ENCODE results near the gene GLG1. TPM values are rescaled to one million over a fixed set of nuclear protein-coding genes. Genes with fewer than 3 reads are reported as not detected.

The GLG1 gene
- total RNA-seq, 3 donors from 2014 or later: 45.1 to 52.4 (median 45.4) TPM

- H3K9me3 Mint-ChIP-seq: no peaks in the 10 kb centered on the region
- DNase-seq (no peak), ATAC-seq (no peak)
- H3K4me1 Mint-ChIP-seq (ENCODE audit: low read depth): peaks cover 24% of the 10 kb centered on the region
- peaks cover 63% of the 10 kb centered on the region for H3K36me3 Mint-ChIP-seq (ENCODE audit: insufficient read depth)
- H3K27me3 Mint-ChIP-seq (ENCODE audit: low read depth): no peaks in the 10 kb centered on the region
- H3K4me3 Mint-ChIP-seq: no peak overlapping the region
Measured at GRCh38 chr16:74625500-74626350, 18.8 kb upstream of the GLG1 start.

GRCh38 chr16:74623839-74624235, 16.9 kb upstream of the GLG1 start:
- no peak for ATAC-seq
- Mint-ChIP-seq H3K27me3 (ENCODE audit: low read depth) (no peaks in the 10 kb centered on the region), H3K9me3 (no peaks in the 10 kb centered on the region), H3K36me3 (ENCODE audit: insufficient read depth) (peaks cover 49% of the 10 kb centered on the region), H3K4me3 (no peak overlapping the region), H3K4me1 (ENCODE audit: low read depth) (peaks cover 24% of the 10 kb centered on the region)
- no peak for DNase-seq

GRCh38 chr16:74623214-74623838, 16.4 kb upstream of the GLG1 start:
- H3K4me3 Mint-ChIP-seq: no peak overlapping the region
- ATAC-seq (peak in 1 of 2 donors; percentile 23), DNase-seq (no peak)
- no peaks in the 10 kb centered on the region for H3K27me3 Mint-ChIP-seq (ENCODE audit: low read depth)
- peaks cover 45% of the 10 kb centered on the region for H3K36me3 Mint-ChIP-seq (ENCODE audit: insufficient read depth)
- H3K4me1 Mint-ChIP-seq (ENCODE audit: low read depth): peaks cover 24% of the 10 kb centered on the region
- H3K9me3 Mint-ChIP-seq: no peaks in the 10 kb centered on the region

- DNase-seq (no peak), ATAC-seq (no peak)
- Mint-ChIP-seq H3K4me3 (no peak overlapping the region), H3K36me3 (ENCODE audit: insufficient read depth) (peaks cover 43% of the 10 kb centered on the region), H3K4me1 (ENCODE audit: low read depth) (peaks cover 25% of the 10 kb centered on the region), H3K9me3 (no peaks in the 10 kb centered on the region), H3K27me3 (ENCODE audit: low read depth) (no peaks in the 10 kb centered on the region)
Measured at GRCh38 chr16:74622005-74622404, 15.1 kb upstream of the GLG1 start.

- DNase-seq (no peak), ATAC-seq (peak in 1 of 2 donors; percentile 40)
- peaks cover 16% of the 10 kb centered on the region for H3K36me3 Mint-ChIP-seq (ENCODE audit: insufficient read depth)
- H3K4me1 Mint-ChIP-seq (ENCODE audit: low read depth): peaks cover 10% of the 10 kb centered on the region
- H3K4me3 Mint-ChIP-seq: no peak overlapping the region
- no peaks in the 10 kb centered on the region for H3K27me3 Mint-ChIP-seq (ENCODE audit: low read depth)
- H3K9me3 Mint-ChIP-seq: no peaks in the 10 kb centered on the region
Measured at GRCh38 chr16:74617206-74617788, 10.4 kb upstream of the GLG1 start.

GRCh38 chr16:74611721-74612120, 4.8 kb upstream of the GLG1 start:
- ATAC-seq: no peak
- Mint-ChIP-seq H3K4me3 (no peak overlapping the region), H3K27me3 (ENCODE audit: low read depth) (no peaks in the 10 kb centered on the region), H3K36me3 (ENCODE audit: insufficient read depth) (peaks cover 4% of the 10 kb centered on the region), H3K9me3 (no peaks in the 10 kb centered on the region), H3K4me1 (ENCODE audit: low read depth) (peaks cover 25% of the 10 kb centered on the region)
- no peak for DNase-seq

- H3K36me3 Mint-ChIP-seq (ENCODE audit: insufficient read depth): peaks cover 2% of the 10 kb centered on the region
- H3K27me3 Mint-ChIP-seq (ENCODE audit: low read depth): no peaks in the 10 kb centered on the region
- DNase-seq (peak; percentile 17), ATAC-seq (no peak)
- no peaks in the 10 kb centered on the region for H3K9me3 Mint-ChIP-seq
- peak overlapping the region; percentile 38 for H3K4me3 Mint-ChIP-seq
- peaks cover 44% of the 10 kb centered on the region for H3K4me1 Mint-ChIP-seq (ENCODE audit: low read depth)
Measured at GRCh38 chr16:74608944-74609343, 2.0 kb upstream of the GLG1 start.

GRCh38 chr16:74608381-74608780, 1.5 kb upstream of the GLG1 start:
- Mint-ChIP-seq H3K27me3 (ENCODE audit: low read depth) (no peaks in the 10 kb centered on the region), H3K36me3 (ENCODE audit: insufficient read depth) (peaks cover 2% of the 10 kb centered on the region), H3K9me3 (no peaks in the 10 kb centered on the region), H3K4me1 (ENCODE audit: low read depth) (peaks cover 50% of the 10 kb centered on the region), H3K4me3 (peak overlapping the region; percentile 96)
- no peak for ATAC-seq
- DNase-seq: no peak

GRCh38 chr16:74607962-74608356, 1.0 kb upstream of the GLG1 start:
- Mint-ChIP-seq H3K27me3 (ENCODE audit: low read depth) (no peaks in the 10 kb centered on the region), H3K36me3 (ENCODE audit: insufficient read depth) (peaks cover 2% of the 10 kb centered on the region), H3K9me3 (no peaks in the 10 kb centered on the region), H3K4me3 (peak overlapping the region; percentile 96), H3K4me1 (ENCODE audit: low read depth) (peaks cover 52% of the 10 kb centered on the region)
- DNase-seq: no peak
- ATAC-seq: no peak

- DNase-seq (no peak), ATAC-seq (no peak)
- no peaks in the 10 kb centered on the region for H3K9me3 Mint-ChIP-seq
- peaks cover 2% of the 10 kb centered on the region for H3K36me3 Mint-ChIP-seq (ENCODE audit: insufficient read depth)
- no peaks in the 10 kb centered on the region for H3K27me3 Mint-ChIP-seq (ENCODE audit: low read depth)
- H3K4me3 Mint-ChIP-seq: peak overlapping the region; percentile 96
- H3K4me1 Mint-ChIP-seq (ENCODE audit: low read depth): peaks cover 56% of the 10 kb centered on the region
Measured at GRCh38 chr16:74607310-74607961, 522 bp upstream of the GLG1 start.

GRCh38 chr16:74605746-74606520, 981 bp downstream of the GLG1 start:
- no peak for ATAC-seq
- Mint-ChIP-seq H3K4me3 (peak overlapping the region; percentile 96), H3K9me3 (no peaks in the 10 kb centered on the region), H3K27me3 (ENCODE audit: low read depth) (no peaks in the 10 kb centered on the region), H3K36me3 (ENCODE audit: insufficient read depth) (peaks cover 2% of the 10 kb centered on the region), H3K4me1 (ENCODE audit: low read depth) (peaks cover 68% of the 10 kb centered on the region)
- DNase-seq: no peak

GRCh38 chr16:74605332-74605731, 1.6 kb downstream of the GLG1 start:
- Mint-ChIP-seq H3K27me3 (ENCODE audit: low read depth) (no peaks in the 10 kb centered on the region), H3K36me3 (ENCODE audit: insufficient read depth) (peaks cover 2% of the 10 kb centered on the region), H3K4me1 (ENCODE audit: low read depth) (peaks cover 72% of the 10 kb centered on the region), H3K9me3 (no peaks in the 10 kb centered on the region), H3K4me3 (peak overlapping the region; percentile 96)
- DNase-seq (no peak), ATAC-seq (no peak)

- Mint-ChIP-seq H3K4me3 (peak overlapping the region; percentile 96), H3K9me3 (no peaks in the 10 kb centered on the region), H3K27me3 (ENCODE audit: low read depth) (no peaks in the 10 kb centered on the region), H3K36me3 (ENCODE audit: insufficient read depth) (peaks cover 3% of the 10 kb centered on the region), H3K4me1 (ENCODE audit: low read depth) (peaks cover 78% of the 10 kb centered on the region)
- DNase-seq (no peak), ATAC-seq (no peak)
Measured at GRCh38 chr16:74603848-74604247, 3.1 kb downstream of the GLG1 start.
